ENCODE data around the gene AIFM3. TPM values are rescaled to one million over a fixed set of nuclear protein-coding genes. Genes with fewer than 3 reads are reported as not detected.
A peak's percentile ranks its signal among the peaks of the same experiment; 100 is the strongest.

AIFM3 gene
- total and polyA plus RNA-seq, 2 experiments from 2014 or later: 0.45 to 1.5 TPM

DNA sequence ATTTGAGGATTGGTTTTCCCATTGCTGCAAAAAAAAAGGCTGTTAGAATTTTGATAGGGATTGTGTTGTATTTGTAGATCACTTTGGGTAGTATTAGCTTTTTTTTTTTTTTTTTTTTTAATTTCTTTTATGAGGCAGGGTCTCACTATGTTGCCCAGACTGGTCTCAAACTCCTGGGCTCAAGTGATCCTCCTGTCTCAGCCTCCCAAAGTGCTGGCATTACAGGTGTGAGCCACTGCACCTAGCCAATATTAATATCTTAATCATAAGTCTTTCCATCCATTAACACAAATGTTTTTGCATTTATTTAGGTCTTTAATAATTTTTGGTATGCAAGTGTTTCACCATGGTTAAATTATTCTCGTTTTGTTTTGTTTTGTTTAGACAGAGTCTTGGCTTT is 23.0 kb upstream of the AIFM3 start (continued):
- TF ChIP-seq, protein P1, sequence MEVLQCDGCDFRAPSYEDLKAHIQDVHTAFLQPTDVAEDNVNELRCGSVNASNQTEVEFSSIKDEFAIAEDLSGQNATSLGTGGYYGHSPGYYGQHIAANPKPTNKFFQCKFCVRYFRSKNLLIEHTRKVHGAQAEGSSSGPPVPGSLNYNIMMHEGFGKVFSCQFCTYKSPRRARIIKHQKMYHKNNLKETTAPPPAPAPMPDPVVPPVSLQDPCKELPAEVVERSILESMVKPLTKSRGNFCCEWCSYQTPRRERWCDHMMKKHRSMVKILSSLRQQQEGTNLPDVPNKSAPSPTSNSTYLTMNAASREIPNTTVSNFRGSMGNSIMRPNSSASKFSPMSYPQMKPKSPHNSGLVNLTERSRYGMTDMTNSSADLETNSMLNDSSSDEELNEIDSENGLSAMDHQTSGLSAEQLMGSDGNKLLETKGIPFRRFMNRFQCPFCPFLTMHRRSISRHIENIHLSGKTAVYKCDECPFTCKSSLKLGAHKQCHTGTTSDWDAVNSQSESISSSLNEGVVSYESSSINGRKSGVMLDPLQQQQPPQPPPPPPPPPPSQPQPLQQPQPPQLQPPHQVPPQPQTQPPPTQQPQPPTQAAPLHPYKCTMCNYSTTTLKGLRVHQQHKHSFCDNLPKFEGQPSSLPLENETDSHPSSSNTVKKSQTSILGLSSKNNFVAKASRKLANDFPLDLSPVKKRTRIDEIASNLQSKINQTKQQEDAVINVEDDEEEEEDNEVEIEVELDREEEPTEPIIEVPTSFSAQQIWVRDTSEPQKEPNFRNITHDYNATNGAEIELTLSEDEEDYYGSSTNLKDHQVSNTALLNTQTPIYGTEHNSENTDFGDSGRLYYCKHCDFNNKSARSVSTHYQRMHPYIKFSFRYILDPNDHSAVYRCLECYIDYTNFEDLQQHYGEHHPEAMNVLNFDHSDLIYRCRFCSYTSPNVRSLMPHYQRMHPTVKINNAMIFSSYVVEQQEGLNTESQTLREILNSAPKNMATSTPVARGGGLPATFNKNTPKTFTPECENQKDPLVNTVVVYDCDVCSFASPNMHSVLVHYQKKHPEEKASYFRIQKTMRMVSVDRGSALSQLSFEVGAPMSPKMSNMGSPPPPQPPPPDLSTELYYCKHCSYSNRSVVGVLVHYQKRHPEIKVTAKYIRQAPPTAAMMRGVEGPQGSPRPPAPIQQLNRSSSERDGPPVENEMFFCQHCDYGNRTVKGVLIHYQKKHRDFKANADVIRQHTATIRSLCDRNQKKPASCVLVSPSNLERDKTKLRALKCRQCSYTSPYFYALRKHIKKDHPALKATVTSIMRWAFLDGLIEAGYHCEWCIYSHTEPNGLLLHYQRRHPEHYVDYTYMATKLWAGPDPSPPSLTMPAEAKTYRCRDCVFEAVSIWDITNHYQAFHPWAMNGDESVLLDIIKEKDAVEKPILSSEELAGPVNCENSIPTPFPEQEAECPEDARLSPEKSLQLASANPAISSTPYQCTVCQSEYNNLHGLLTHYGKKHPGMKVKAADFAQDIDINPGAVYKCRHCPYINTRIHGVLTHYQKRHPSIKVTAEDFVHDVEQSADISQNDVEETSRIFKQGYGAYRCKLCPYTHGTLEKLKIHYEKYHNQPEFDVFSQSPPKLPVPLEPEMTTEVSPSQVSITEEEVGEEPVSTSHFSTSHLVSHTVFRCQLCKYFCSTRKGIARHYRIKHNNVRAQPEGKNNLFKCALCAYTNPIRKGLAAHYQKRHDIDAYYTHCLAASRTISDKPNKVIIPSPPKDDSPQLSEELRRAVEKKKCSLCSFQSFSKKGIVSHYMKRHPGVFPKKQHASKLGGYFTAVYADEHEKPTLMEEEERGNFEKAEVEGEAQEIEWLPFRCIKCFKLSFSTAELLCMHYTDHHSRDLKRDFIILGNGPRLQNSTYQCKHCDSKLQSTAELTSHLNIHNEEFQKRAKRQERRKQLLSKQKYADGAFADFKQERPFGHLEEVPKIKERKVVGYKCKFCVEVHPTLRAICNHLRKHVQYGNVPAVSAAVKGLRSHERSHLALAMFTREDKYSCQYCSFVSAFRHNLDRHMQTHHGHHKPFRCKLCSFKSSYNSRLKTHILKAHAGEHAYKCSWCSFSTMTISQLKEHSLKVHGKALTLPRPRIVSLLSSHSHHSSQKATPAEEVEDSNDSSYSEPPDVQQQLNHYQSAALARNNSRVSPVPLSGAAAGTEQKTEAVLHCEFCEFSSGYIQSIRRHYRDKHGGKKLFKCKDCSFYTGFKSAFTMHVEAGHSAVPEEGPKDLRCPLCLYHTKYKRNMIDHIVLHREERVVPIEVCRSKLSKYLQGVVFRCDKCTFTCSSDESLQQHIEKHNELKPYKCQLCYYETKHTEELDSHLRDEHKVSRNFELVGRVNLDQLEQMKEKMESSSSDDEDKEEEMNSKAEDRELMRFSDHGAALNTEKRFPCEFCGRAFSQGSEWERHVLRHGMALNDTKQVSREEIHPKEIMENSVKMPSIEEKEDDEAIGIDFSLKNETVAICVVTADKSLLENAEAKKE (CRISPR knock-in tag; IDR thresholded peaks at IDR 0.05): no peak
- TF ChIP-seq ZNF114 (CRISPR knock-in tag; IDR thresholded peaks at IDR 0.05): no peak

DNA sequence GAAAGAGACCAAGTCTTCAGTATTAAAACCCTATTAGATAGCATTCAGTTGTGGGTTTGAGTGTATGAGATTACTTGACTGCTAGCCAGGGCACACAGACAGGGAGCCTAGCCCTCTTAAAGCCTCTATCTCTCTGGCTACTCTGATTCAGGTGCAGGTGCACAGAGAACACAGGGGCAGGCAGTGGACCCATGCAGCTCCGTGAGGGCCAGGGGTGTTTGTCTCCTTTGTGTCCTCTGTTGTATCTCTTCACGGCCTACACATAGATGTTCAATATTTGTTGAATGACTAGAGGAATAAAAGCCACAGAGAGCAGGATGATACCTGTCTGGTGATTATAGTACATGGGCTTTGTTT is 21.5 kb upstream of the AIFM3 start:
- peaks cover 4% of the 10 kb centered on the region for H3K27me3 Mint-ChIP-seq (ENCODE audit: insufficient read depth, low read depth, poor library complexity)
- Histone ChIP-seq H3K36me3 (ENCODE audit: insufficient read depth) (peaks cover 9% of the 10 kb centered on the region), H3K27ac (ENCODE audit: low read depth) (no peak overlapping the region), H3K9me2 (ENCODE audit: insufficient read depth) (no peaks in the 10 kb centered on the region), H3K4me1 (ENCODE audit: insufficient read depth) (peaks cover 20% of the 10 kb centered on the region), H3K79me2 (replicated peaks; ENCODE audit: insufficient read depth) (peaks cover 100% of the 10 kb centered on the region), H3K4me3 (no peak overlapping the region), H3K4me2 (no peak overlapping the region), H3K27me3 (ENCODE audit: insufficient read depth) (no peaks in the 10 kb centered on the region), H4K20me1 (replicated peaks; ENCODE audit: insufficient read depth) (peaks cover 91% of the 10 kb centered on the region), H2AFZ (no peak overlapping the region), H3F3A (replicated peaks; ENCODE audit: low read depth) (no peaks in the 10 kb centered on the region)
- DNase-seq (ENCODE audit: low spot score) (no peak), ATAC-seq (peak; percentile 44; the same call in 1 of the 3 replicates)
- no peaks in the 10 kb centered on the region for H3K9me3 Mint-ChIP-seq
- H3K4me1 Mint-ChIP-seq: peaks cover 16% of the 10 kb centered on the region; the same call in 2 of the 3 replicates
- no peak overlapping the region for H3K27ac Mint-ChIP-seq
- no peak overlapping the region for H3K4me3 Mint-ChIP-seq
- TF ChIP-seq, protein P2, sequence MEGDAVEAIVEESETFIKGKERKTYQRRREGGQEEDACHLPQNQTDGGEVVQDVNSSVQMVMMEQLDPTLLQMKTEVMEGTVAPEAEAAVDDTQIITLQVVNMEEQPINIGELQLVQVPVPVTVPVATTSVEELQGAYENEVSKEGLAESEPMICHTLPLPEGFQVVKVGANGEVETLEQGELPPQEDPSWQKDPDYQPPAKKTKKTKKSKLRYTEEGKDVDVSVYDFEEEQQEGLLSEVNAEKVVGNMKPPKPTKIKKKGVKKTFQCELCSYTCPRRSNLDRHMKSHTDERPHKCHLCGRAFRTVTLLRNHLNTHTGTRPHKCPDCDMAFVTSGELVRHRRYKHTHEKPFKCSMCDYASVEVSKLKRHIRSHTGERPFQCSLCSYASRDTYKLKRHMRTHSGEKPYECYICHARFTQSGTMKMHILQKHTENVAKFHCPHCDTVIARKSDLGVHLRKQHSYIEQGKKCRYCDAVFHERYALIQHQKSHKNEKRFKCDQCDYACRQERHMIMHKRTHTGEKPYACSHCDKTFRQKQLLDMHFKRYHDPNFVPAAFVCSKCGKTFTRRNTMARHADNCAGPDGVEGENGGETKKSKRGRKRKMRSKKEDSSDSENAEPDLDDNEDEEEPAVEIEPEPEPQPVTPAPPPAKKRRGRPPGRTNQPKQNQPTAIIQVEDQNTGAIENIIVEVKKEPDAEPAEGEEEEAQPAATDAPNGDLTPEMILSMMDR (conservative IDR thresholded peaks at IDR 0.05; ENCODE audit: low read depth in 2 of 2): no peak
- no peak for TF ChIP-seq ZNF331 (CRISPR knock-in tag; IDR thresholded peaks at IDR 0.05; ENCODE audit: low read depth)
- TF ChIP-seq EZH2phosphoT487 (IDR thresholded peaks at IDR 0.05; ENCODE audit: unreplicated experiment): no peak
- TF ChIP-seq, protein P3, sequence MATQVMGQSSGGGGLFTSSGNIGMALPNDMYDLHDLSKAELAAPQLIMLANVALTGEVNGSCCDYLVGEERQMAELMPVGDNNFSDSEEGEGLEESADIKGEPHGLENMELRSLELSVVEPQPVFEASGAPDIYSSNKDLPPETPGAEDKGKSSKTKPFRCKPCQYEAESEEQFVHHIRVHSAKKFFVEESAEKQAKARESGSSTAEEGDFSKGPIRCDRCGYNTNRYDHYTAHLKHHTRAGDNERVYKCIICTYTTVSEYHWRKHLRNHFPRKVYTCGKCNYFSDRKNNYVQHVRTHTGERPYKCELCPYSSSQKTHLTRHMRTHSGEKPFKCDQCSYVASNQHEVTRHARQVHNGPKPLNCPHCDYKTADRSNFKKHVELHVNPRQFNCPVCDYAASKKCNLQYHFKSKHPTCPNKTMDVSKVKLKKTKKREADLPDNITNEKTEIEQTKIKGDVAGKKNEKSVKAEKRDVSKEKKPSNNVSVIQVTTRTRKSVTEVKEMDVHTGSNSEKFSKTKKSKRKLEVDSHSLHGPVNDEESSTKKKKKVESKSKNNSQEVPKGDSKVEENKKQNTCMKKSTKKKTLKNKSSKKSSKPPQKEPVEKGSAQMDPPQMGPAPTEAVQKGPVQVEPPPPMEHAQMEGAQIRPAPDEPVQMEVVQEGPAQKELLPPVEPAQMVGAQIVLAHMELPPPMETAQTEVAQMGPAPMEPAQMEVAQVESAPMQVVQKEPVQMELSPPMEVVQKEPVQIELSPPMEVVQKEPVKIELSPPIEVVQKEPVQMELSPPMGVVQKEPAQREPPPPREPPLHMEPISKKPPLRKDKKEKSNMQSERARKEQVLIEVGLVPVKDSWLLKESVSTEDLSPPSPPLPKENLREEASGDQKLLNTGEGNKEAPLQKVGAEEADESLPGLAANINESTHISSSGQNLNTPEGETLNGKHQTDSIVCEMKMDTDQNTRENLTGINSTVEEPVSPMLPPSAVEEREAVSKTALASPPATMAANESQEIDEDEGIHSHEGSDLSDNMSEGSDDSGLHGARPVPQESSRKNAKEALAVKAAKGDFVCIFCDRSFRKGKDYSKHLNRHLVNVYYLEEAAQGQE (IDR thresholded peaks at IDR 0.05; ENCODE audit: unreplicated experiment): no peak
- TF ChIP-seq ZNF114 (CRISPR knock-in tag; IDR thresholded peaks at IDR 0.05): no peak
- H3K36me3 Mint-ChIP-seq (ENCODE audit: low read depth): peaks cover 19% of the 10 kb centered on the region
